Endothelial cell of umbilical vein (primary cell): ENCODE data around the gene SHOX. TPM values are rescaled to one million over a fixed set of nuclear protein-coding genes. Genes with fewer than 3 reads are reported as not detected.

Experiments
- BruUV-seq: library from RNA; stranded (reverse); fragments of 400-500 nt; replicated peaks from 2 replicates; lab custom pipeline; 2021; lab: Mats Ljungman, UMichigan
- CTCF ChIA-PET: fragments of 300-600, 350-600 bp; sonication (Branson Sonifier 250); formaldehyde crosslinking; loops from one replicate; lab custom pipeline; 2021; ENCODE audit warnings: antibody characterized with exemption, inconsistent platforms; lab: Charles Lee
- POLR2A ChIA-PET: fragments of 300-600, 350-600 bp; sonication (Branson Sonifier 250); formaldehyde crosslinking; loops from one replicate; lab custom pipeline; 2021; ENCODE audit warnings: antibody characterized with exemption, inconsistent platforms; lab: Charles Lee
- DNase-seq: peaks from one replicate; pipeline ENCODE4 v3.0.0-alpha.2; 2011; ENCODE audit warnings: low read depth, low spot score
- FAIRE-seq: peaks from 2 replicates; lab custom pipeline; 2011; peaks lifted over from hg19 to GRCh38; lab: Jason Lieb, UNC
- H2AFZ ChIP-seq: 2 replicates; pipeline ENCODE4 v1.6.0; 2012; ENCODE audit warnings: low read depth, low read length, control low read depth, inconsistent platforms
- H3K27ac ChIP-seq: 2 replicates; pipeline ENCODE4 v1.5.1; 2011; ENCODE audit warnings: low read depth, mild to moderate bottlenecking, control low read depth, low read length, moderate library complexity; ENCODE audit not compliant: insufficient read depth
- H3K27me3 ChIP-seq, 2 experiments: 2 replicates each; pipeline versions ENCODE4 v1.6.0 to v1.6.1; 2011; ENCODE audit warnings: low read length in 2 of 2, mixed read lengths in 1 of 2; ENCODE audit not compliant: control insufficient read depth in 2 of 2, insufficient read depth in 2 of 2
- H3K36me3 ChIP-seq, 2 experiments: 2 replicates in 1 of 2; 3 replicates in 1 of 2; pipeline ENCODE4 v1.5.1; 2011; ENCODE audit warnings: low read length in 2 of 2, mild to moderate bottlenecking in 1 of 2, moderate library complexity in 1 of 2; ENCODE audit not compliant: control insufficient read depth in 2 of 2, insufficient read depth in 2 of 2; ENCODE audit errors: extremely low read depth in 1 of 2
- H3K4me1 ChIP-seq: 3 replicates; pipeline ENCODE4 v1.5.1; 2011; ENCODE audit warnings: mild to moderate bottlenecking, low read length; ENCODE audit not compliant: control insufficient read depth, insufficient read depth; ENCODE audit errors: extremely low read depth
- H3K4me2 ChIP-seq: 2 replicates; pipeline ENCODE4 v1.6.1; 2011; ENCODE audit warnings: low read length, control low read depth, mixed read lengths; ENCODE audit not compliant: insufficient read depth
- H3K4me3 ChIP-seq, 3 experiments: fragments of 200-600 bp in 1 of 3; sonication (generic), shearing (Covaris generic) in 1 of 3; replicated peaks in 1 of 3; 2 replicates each; pipeline ENCODE4 v1.5.1; 2011 to 2016; ENCODE audit warnings: control low read depth in 3 of 3, low read length in 3 of 3, mild to moderate bottlenecking in 2 of 3, inconsistent platforms in 1 of 3, low read depth in 1 of 3, moderate library complexity in 1 of 3; ENCODE audit not compliant: insufficient read depth in 1 of 3
- H3K79me2 ChIP-seq: 2 replicates; pipeline ENCODE4 v1.6.0; 2012; ENCODE audit warnings: low read length, inconsistent platforms; ENCODE audit not compliant: control insufficient read depth, insufficient read depth
- H3K9ac ChIP-seq: replicated peaks from 2 replicates; pipeline ENCODE3; 2011; ENCODE audit warnings: low read length, control low read depth; ENCODE audit not compliant: insufficient read depth; ENCODE audit errors: extremely low read depth
- H3K9me1 ChIP-seq: replicated peaks from 3 replicates; pipeline ENCODE4 v1.6.0; 2011; ENCODE audit warnings: mild to moderate bottlenecking, low read length; ENCODE audit not compliant: control insufficient read depth, insufficient read depth; ENCODE audit errors: extremely low read depth
- H3K9me3 ChIP-seq: replicated peaks from 2 replicates; pipeline ENCODE4 v1.5.1; 2012; ENCODE audit warnings: low read length, inconsistent platforms; ENCODE audit not compliant: control insufficient read depth, insufficient read depth
- H4K20me1 ChIP-seq: replicated peaks from 2 replicates; pipeline ENCODE3; 2011; ENCODE audit warnings: mild to moderate bottlenecking, low read length; ENCODE audit not compliant: control insufficient read depth, insufficient read depth; ENCODE audit errors: extremely low read depth
- EZH2 ChIP-seq: IDR thresholded peaks from 2 replicates; pipeline ENCODE4 v1.6.1; 2012; ENCODE audit warnings: borderline replicate concordance, low read depth, mild to moderate bottlenecking, moderate library complexity, low read length, inconsistent platforms; ENCODE audit not compliant: severe bottlenecking
- JUN ChIP-seq: IDR thresholded peaks from 2 replicates; pipeline ENCODE4 v1.6.1; 2011; ENCODE audit warnings: borderline replicate concordance, low read depth; ENCODE audit not compliant: insufficient read length, insufficient read depth
- POLR2A ChIP-seq: IDR thresholded peaks from 2 replicates; pipeline ENCODE4 v1.6.1; 2012; ENCODE audit warnings: low read depth, mild to moderate bottlenecking, control low read depth, low read length
- POLR2AphosphoS5 ChIP-seq: IDR thresholded peaks from 2 replicates; pipeline ENCODE4 v1.6.1; 2012; ENCODE audit warnings: low read depth, mild to moderate bottlenecking, control low read depth, low read length, moderate library complexity; ENCODE audit not compliant: insufficient read depth
- dilution Hi-C: fragments of 300-500 bp; cut with MboI; formaldehyde crosslinking; loops from one replicate; pipeline ENCODE4 v1.15.0; 2019; ENCODE audit warnings: low sequenced_read_pairs; ENCODE audit not compliant: extremely low pct_ligation_motif_present
- intact Hi-C: fragments of 100-400 bp; cut with micrococcal nuclease; formaldehyde crosslinking; loops from one replicate; pipeline ENCODE4 v1.10.0; 2022
- polyA plus RNA-seq, 4 experiments: library from polyadenylated mRNA; depleted of rRNA in 3 of 4; stranded (reverse) in 3 of 4; unstranded in 1 of 4; fragments of >200 nt; gene quantifications; 2 replicates each; pipeline versions ENCODE4 v1.2.1 to v1.2.3, GENCODE V29; 2011 to 2012; ENCODE audit warnings: missing spikeins in 1 of 4
- total RNA-seq: library from RNA; stranded (reverse); gene quantifications from 2 replicates; pipeline ENCODE4 v1.2.3, GENCODE V29; 2021

Gene SHOX
- total and polyA plus RNA-seq, 2 donors (not counting 3 experiments of a cell fraction or from before 2014, with no cell fraction given) = not detected

DNA sequence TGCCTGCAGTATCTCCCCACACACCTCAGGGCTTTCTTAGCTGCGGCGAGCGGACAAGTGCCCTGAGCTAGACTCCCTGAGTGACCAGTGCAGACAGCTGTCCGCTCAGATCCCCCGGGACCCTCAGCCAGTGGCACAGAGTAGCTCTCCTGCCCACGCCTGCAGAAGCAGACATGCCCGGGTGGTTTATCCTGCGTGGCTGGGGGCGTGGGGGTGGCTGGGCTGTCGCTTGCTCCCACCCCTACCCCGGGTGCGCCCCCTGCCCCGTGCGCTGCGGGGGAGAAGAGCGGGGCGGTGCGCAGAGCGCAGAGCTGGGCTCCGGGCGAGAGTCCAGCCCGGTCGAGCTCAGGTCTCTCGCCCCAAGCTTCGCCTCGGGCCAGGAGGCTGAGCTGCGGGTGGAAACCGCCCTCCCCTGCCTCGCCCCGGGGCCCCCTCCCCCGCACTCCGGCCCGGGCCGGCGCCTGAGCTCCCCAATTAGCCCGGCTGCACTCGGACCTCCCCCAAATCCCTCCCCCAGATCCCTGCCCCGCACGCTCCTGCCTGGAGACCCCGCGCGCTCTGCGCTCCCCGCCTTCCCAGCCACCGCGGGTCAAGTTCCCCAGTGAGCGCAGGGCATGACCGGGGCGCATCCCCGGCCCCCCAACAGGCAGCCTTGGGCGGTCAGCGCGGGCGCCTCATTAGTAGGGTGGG is 11.7 kb upstream of the SHOX start:
- no peak for DNase-seq
- Histone ChIP-seq H2AFZ (no peak overlapping the region), H3K9ac (no peak overlapping the region), H3K36me3 (no peaks in the 10 kb centered on the region), H3K79me2 (no peaks in the 10 kb centered on the region), H3K27me3 (peaks cover 5 to 10% of the 10 kb centered on the region in 2 experiments), H3K27ac (no peak overlapping the region), H3K9me3 (peaks cover 2% of the 10 kb centered on the region), H3K4me2 (no peak overlapping the region), H4K20me1 (no peaks in the 10 kb centered on the region), H3K4me3 (no peak overlapping the region), H3K4me1 (no peaks in the 10 kb centered on the region), H3K9me1 (no peaks in the 10 kb centered on the region)
- CTCF ChIA-PET = no interaction called here
- FAIRE-seq = no peak
- TF ChIP-seq EZH2 = no peak
- TF ChIP-seq POLR2A = no peak
- no peak for TF ChIP-seq JUN
- dilution Hi-C loops (no loop called here), intact Hi-C loops (no loop called here)
- BruUV-seq = no TSS peak
- POLR2A ChIA-PET = no interaction called here

DNA sequence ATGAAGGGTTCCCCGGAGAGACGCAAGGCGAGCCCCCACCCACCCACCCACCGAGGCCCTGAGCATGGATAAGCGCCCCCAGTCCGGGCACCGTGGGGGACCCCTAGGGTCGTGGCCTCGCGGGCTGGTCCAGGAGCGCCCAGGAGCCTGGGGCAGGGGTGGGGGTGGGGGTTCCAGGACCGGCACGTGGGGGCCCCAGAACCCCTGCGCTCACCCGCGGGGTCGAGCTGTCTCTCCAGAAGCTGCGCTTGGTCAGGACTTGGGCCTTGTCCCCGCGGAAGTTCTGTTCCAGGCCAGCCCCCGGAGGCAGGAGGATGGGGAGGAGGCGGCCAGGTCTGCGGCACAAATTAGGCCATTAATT is 11.2 kb upstream of the SHOX start:
- CTCF ChIA-PET = no interaction called here
- DNase-seq (no peak), FAIRE-seq (no peak)
- intact Hi-C loops (no loop called here), dilution Hi-C loops (no loop called here)
- Histone ChIP-seq H2AFZ (no peak overlapping the region), H3K27me3 (peaks cover 7 to 13% of the 10 kb centered on the region in 2 experiments), H4K20me1 (no peaks in the 10 kb centered on the region), H3K9me3 (no peaks in the 10 kb centered on the region), H3K4me3 (no peak overlapping the region), H3K4me1 (no peaks in the 10 kb centered on the region), H3K9ac (no peak overlapping the region), H3K4me2 (no peak overlapping the region), H3K79me2 (no peaks in the 10 kb centered on the region), H3K36me3 (no peaks in the 10 kb centered on the region), H3K27ac (no peak overlapping the region), H3K9me1 (no peaks in the 10 kb centered on the region)
- BruUV-seq = no TSS peak
- TF ChIP-seq POLR2AphosphoS5 (no peak), POLR2A (no peak)
- POLR2A ChIA-PET = no interaction called here
